SU-DHL-6 (cell line): ENCODE data around the gene CNKSR3.

Experiments used
- H2AFZ ChIP-seq: fragments of 200-600 bp; sonication (generic); 2 replicates; pipeline ENCODE4 v1.6.1; 2014; ENCODE audit warnings: low read depth, mild to moderate bottlenecking, moderate library complexity, mixed read lengths, antibody characterized with exemption, low read length; ENCODE audit not compliant: severe bottlenecking
- H3F3A ChIP-seq: fragments of 200-600 bp; shearing (Covaris generic); 2 replicates; pipeline ENCODE4 v1.6.0; 2016; ENCODE audit warnings: antibody characterized with exemption, mild to moderate bottlenecking; ENCODE audit not compliant: insufficient read depth
- H3K27ac ChIP-seq: fragments of 200-600 bp; sonication (generic); 2 replicates; pipeline ENCODE4 v1.5.1; 2016; ENCODE audit warnings: low read depth, mild to moderate bottlenecking, low read length, moderate library complexity, mixed read lengths
- H3K27me3 ChIP-seq: fragments of 200-600 bp; sonication (generic), shearing (Covaris generic); 2 replicates; pipeline ENCODE4 v1.6.0; 2014; ENCODE audit warnings: mild to moderate bottlenecking, low read length
- H3K36me3 ChIP-seq: fragments of 200-600 bp; sonication (generic); 2 replicates; pipeline ENCODE4 v1.6.1; 2014; ENCODE audit warnings: mild to moderate bottlenecking, low read length, mixed read lengths
- H3K4me2 ChIP-seq: fragments of 300-600, 200-600 bp; shearing (Covaris generic), sonication (generic); 2 replicates; pipeline ENCODE4 v1.6.0; 2014; ENCODE audit warnings: low read length, low read depth, mild to moderate bottlenecking; ENCODE audit not compliant: poor library complexity, severe bottlenecking
- H3K4me3 ChIP-seq: fragments of 200-600 bp; sonication (generic); 2 replicates; pipeline ENCODE4 v1.5.1; 2014; ENCODE audit warnings: antibody characterized with exemption, low read length, mild to moderate bottlenecking, mixed read lengths; ENCODE audit not compliant: insufficient read depth, poor library complexity, severe bottlenecking
- H3K79me2 ChIP-seq: fragments of 200-600 bp; sonication (generic); 2 replicates; pipeline ENCODE4 v1.6.1; 2014; ENCODE audit warnings: mild to moderate bottlenecking, low read length, moderate library complexity; ENCODE audit not compliant: insufficient read depth
- H3K9ac ChIP-seq: fragments of 200-600 bp; sonication (generic); 2 replicates; pipeline ENCODE4 v1.7.0; 2014; ENCODE audit warnings: mild to moderate bottlenecking, low read length
- H3K9me2 ChIP-seq: fragments of 200-600 bp; sonication (generic); replicated peaks from 2 replicates; pipeline ENCODE4 v1.6.1; 2014; ENCODE audit warnings: low read length; ENCODE audit not compliant: insufficient read depth
- H3K9me3 ChIP-seq: fragments of 200-600 bp; sonication (generic); 2 replicates; pipeline ENCODE4 v1.6.1; 2014; ENCODE audit warnings: low read length, mixed read lengths; ENCODE audit not compliant: insufficient read depth
- H4K20me1 ChIP-seq: fragments of 200-600 bp; sonication (generic); 2 replicates; pipeline ENCODE4 v1.6.1; 2014; ENCODE audit warnings: low read depth, mild to moderate bottlenecking, antibody characterized with exemption, low read length, moderate library complexity, mixed read lengths
- CTCF ChIP-seq: fragments of 200-600 bp; sonication (generic); IDR thresholded peaks from one replicate; pipeline ENCODE4 v1.5.1; 2017; ENCODE audit warnings: antibody characterized with exemption, mild to moderate bottlenecking, low read length, moderate library complexity; ENCODE audit not compliant: insufficient read depth, poor library complexity, severe bottlenecking
- EZH2phosphoT487 ChIP-seq: fragments of 200-600 bp; sonication (generic), shearing (Covaris generic); conservative IDR thresholded peaks from 2 replicates; pipeline ENCODE4 v1.6.1; 2018; ENCODE audit warnings: mild to moderate bottlenecking, antibody characterized with exemption, low read length, moderate library complexity, mixed read lengths

The CNKSR3 gene

DNA sequence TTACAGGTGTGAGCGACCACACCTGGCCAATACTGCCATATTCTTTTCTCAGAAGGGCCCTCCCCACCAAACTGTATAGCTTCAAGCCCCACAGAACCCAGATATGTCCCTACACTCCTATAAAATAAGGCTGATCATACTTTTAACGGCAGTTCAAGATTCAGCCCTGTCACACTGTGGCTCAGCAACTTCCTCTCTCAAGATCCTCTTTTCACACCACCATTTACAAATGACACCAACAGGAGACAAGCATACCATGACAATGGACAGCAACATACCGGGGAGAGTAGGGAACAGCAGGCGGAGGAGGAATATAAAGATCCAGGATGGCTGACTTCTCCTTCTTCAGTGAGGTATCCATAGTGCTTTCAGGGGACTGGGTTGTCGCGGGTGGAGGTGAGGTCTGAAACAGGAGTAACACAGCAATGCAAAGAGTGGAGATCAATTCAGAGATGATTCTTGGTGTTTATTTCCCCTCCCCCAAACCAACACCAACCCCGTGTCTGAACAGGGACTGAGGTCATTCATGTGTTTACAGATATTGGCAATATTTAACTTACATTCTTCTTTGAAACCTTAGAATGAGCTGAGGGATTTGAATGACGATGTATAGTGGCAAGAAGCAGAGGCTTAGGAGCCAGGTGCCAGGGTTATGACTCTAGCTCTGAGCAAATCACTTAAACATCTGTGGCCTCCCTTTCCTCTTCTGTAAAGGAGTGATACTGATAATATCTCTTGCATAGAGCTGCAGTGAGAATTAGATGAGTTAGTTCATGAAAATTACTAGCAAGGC is 96.3 kb downstream of the CNKSR3 start:
- no peak overlapping the region for H3K4me2 ChIP-seq
- no peaks in the 10 kb centered on the region for H3K9me2 ChIP-seq
- H3K9me3 ChIP-seq = no peaks in the 10 kb centered on the region
- no peak overlapping the region for H3K9ac ChIP-seq
- TF ChIP-seq EZH2phosphoT487 (no peak), CTCF (no peak)
- H3F3A ChIP-seq = no peaks in the 10 kb centered on the region
- no peaks in the 10 kb centered on the region for H3K79me2 ChIP-seq
- no peaks in the 10 kb centered on the region for H4K20me1 ChIP-seq
- no peak overlapping the region for H2AFZ ChIP-seq
- no peak overlapping the region for H3K27ac ChIP-seq
- no peaks in the 10 kb centered on the region for H3K36me3 ChIP-seq
- no peaks in the 10 kb centered on the region for H3K27me3 ChIP-seq
- no peak overlapping the region for H3K4me3 ChIP-seq

- Histone ChIP-seq H3K9me3 (no peaks in the 10 kb centered on the region), H3K9ac (no peak overlapping the region), H3K27ac (no peak overlapping the region), H3K36me3 (no peaks in the 10 kb centered on the region), H3K9me2 (no peaks in the 10 kb centered on the region), H3K4me3 (no peak overlapping the region), H3F3A (no peaks in the 10 kb centered on the region), H3K4me2 (no peak overlapping the region), H3K79me2 (no peaks in the 10 kb centered on the region), H3K27me3 (no peaks in the 10 kb centered on the region), H2AFZ (no peak overlapping the region), H4K20me1 (no peaks in the 10 kb centered on the region)
- TF ChIP-seq CTCF = no peak
- TF ChIP-seq EZH2phosphoT487 = no peak
These were observed 98.2 kb downstream of the CNKSR3 start for GRCh38 chr6:154412106-154412820.

DNA sequence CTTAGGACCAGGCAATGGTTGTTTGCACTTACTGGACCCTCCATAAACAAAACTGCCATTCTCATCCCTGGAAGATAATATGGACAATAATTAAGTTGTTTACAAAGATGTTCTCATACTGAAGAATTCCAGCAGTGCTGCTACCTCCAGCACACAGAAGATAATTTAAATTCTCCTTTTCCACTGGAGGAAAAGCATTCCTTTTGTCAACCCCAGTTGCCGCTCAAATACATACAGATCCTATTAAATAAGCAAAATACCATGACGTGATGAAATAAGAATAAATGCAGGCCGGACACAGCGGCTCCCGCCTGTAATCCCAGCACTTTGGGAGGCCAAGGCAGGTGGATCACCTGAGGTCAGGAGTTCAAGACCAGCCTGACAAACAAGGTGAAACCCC is 99.4 kb downstream of the CNKSR3 start:
- Histone ChIP-seq H3K4me3 (no peak overlapping the region), H3K27me3 (no peaks in the 10 kb centered on the region), H3K4me2 (no peak overlapping the region), H3K9me3 (no peaks in the 10 kb centered on the region), H3K27ac (no peak overlapping the region), H3K36me3 (no peaks in the 10 kb centered on the region), H4K20me1 (no peaks in the 10 kb centered on the region), H3F3A (no peaks in the 10 kb centered on the region), H3K9ac (no peak overlapping the region), H2AFZ (no peak overlapping the region), H3K9me2 (no peaks in the 10 kb centered on the region), H3K79me2 (no peaks in the 10 kb centered on the region)
- TF ChIP-seq CTCF = no peak
- TF ChIP-seq EZH2phosphoT487 = no peak
